AG10803 (cell line): Measurements from ENCODE around the gene CEBPG.

Experiments
- DNase-seq: peaks from one replicate; pipeline ENCODE4 v3.0.0; 2010; ENCODE audit warnings: low read depth
- H3K4me3 ChIP-seq: 2 replicates; pipeline ENCODE4 v1.5.1; 2011; ENCODE audit warnings: mild to moderate bottlenecking, low read length, control low read depth
- CTCF ChIP-seq: conservative IDR thresholded peaks from 2 replicates; pipeline ENCODE4 v1.5.1; 2011; ENCODE audit warnings: mild to moderate bottlenecking, low read length, control low read depth, inconsistent platforms

CEBPG gene

GRCh38 chr19:33395561-33396550 lies 22.3 kb downstream of the CEBPG start:
- peak; percentile 71 for DNase-seq
- TF ChIP-seq CTCF: no peak
- no peak overlapping the region for H3K4me3 ChIP-seq

GRCh38 chr19:33396701-33397535 lies 23.4 kb downstream of the CEBPG start:
- no peak for TF ChIP-seq CTCF
- no peak for DNase-seq
- H3K4me3 ChIP-seq: no peak overlapping the region

- DNase-seq: no peak
- 0 out of 2 replicates have a peak, but pooled peaks have one; percentile 7 for TF ChIP-seq CTCF
- no peak overlapping the region for H3K4me3 ChIP-seq
Observed at GRCh38 chr19:33397536-33398360, 24.2 kb downstream of the CEBPG start.

GRCh38 chr19:33398361-33399060 lies 25.0 kb downstream of the CEBPG start:
- no peak for DNase-seq
- H3K4me3 ChIP-seq: no peak overlapping the region
- TF ChIP-seq CTCF: no peak

GRCh38 chr19:33399081-33399744 lies 25.7 kb downstream of the CEBPG start:
- no peak for DNase-seq
- no peak overlapping the region for H3K4me3 ChIP-seq
- no peak for TF ChIP-seq CTCF
